Retinal pigment epithelial cell (primary cell): ENCODE data around the gene ID1.
"Not testable (repeated sequence)": the region's sequence is repeated elsewhere in the genome, so short reads cannot be mapped to it uniquely, and the experiment has no call there.

ENCODE experiments used
- DNase-seq: peaks from one replicate; pipeline ENCODE4 v3.0.0-alpha.2; 2010; ENCODE audit warnings: low read depth
- H3K4me3 ChIP-seq: 2 replicates; pipeline ENCODE4 v1.5.1; 2011; ENCODE audit warnings: mild to moderate bottlenecking, low read length, control low read depth, moderate library complexity
- TF ChIP-seq, protein P1 (sequence below): conservative IDR thresholded peaks from 2 replicates; pipeline ENCODE4 v1.5.1; 2011; ENCODE audit warnings: low read depth, low read length, control low read depth, inconsistent platforms

The ID1 gene

DNA sequence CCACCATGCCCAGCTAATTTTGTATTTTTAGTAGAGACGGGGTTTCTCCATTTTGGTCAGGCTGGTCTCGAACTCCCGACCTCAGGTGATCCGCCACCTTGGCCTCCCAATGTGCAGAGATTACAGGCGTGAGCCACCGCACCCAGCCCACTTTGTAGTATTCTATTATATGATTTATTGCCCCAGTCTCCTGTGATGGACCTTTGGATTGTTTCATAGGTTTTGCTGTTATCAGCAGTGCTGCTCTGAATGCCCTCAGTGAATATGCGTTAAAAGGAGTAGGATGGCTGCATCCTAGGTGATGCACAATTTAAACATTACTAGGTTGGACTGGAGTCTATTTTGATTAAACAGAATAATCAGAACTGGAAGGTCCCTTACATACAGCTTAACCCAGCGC is 10.3 kb downstream of the ID1 start:
- TF ChIP-seq, protein P1, sequence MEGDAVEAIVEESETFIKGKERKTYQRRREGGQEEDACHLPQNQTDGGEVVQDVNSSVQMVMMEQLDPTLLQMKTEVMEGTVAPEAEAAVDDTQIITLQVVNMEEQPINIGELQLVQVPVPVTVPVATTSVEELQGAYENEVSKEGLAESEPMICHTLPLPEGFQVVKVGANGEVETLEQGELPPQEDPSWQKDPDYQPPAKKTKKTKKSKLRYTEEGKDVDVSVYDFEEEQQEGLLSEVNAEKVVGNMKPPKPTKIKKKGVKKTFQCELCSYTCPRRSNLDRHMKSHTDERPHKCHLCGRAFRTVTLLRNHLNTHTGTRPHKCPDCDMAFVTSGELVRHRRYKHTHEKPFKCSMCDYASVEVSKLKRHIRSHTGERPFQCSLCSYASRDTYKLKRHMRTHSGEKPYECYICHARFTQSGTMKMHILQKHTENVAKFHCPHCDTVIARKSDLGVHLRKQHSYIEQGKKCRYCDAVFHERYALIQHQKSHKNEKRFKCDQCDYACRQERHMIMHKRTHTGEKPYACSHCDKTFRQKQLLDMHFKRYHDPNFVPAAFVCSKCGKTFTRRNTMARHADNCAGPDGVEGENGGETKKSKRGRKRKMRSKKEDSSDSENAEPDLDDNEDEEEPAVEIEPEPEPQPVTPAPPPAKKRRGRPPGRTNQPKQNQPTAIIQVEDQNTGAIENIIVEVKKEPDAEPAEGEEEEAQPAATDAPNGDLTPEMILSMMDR, result no peak
- DNase-seq, result no peak

DNA sequence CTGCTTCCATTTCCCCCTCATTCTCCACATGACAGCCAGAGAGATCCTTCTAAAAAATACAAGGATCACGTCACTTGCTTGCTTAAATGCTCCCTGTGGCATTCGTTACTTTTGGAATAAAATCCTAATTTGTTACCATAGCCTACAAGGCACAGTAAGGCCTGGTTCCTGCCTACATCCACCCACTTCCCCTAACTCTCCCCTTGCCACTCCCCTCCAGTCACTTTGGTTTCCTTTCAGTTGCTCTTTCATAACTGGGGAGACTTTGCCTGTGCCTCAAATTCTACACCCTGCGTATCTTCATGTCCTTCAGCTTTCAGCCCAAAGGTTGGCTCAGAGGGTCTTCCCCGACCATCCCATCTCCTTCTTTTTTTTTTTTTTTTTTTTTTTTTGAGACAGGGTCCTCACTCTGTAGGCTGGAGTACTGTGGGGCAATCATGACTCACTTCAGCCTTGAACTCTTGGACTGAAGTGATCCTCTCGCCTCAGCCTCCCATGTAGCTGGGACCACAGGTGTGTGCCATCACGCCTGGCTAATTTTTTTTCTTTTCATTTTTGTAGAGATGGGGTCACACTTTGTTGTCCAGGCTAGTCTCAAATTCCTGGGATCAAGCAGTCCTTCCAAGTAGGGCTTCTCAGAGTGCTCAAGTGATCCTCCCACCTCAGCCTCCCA is 12.5 kb downstream of the ID1 start:
- H3K4me3 ChIP-seq, result no peak overlapping the region
- no peak for DNase-seq
- TF ChIP-seq, protein P1, result no peak

More for the DNA sequence above, 10.3 kb downstream of the ID1 start:
- no peak overlapping the region for H3K4me3 ChIP-seq

DNA sequence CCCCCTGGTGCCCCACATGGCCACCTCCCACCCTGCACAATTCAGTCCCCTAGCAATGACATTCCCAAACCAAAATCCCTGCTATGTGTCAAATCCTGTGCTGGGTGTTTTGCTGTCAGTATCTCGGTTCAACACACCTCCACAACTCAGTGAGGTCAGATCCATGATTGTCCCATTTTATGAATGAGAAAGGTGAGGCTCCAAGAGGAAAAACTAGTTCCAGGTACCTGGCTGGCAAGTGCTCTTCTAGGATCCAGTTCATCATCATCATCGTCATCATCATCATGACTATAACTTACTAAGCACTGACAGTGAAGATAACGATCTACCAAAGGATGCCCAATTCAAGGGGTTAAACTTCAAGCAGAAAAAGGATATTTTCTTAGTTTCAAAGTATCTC is 15.2 kb downstream of the ID1 start:
- TF ChIP-seq, protein P1, result no peak

DNA sequence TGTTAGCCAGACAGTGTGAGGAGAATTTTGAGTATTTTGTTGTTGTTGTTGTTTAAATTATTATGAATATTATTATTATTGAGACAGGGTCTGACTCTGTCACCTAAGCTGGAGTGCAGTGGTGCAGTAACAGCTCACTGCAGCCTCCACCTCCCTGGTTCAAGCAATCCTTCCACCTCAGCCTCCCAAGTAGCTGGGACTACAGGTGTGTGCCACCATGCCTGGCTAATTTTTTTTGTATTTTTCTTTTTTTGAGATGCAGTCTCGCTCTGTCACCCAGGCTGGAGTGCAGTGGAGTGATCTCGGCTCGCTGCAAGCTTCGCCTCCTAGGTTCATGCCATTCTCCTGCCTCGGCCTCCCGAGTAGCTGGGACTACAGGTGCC is 18.0 kb downstream of the ID1 start:
- not testable (repeated sequence) for DNase-seq

More for the DNA sequence above, 15.2 kb downstream of the ID1 start:
- H3K4me3 ChIP-seq, result no peak overlapping the region
- DNase-seq, result no peak

DNA sequence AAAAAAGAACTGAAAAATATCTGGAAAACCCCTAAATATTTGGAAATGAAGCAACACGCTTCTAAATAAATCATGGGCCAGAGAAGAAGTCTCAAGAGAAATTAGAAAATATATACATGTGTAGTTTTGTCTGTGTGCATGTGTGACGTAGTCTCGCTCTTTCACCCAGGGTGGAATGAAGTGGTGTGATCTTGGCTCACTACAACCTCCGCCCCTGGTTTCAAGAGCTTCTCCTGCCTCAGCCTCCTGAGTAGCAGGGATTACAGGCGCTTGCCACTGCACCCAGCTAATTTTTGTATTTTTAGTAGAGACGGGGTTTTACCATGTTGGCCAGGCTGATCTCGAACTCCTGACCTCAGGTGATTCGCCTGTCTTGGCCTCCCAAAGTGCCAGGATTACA is 21.4 kb downstream of the ID1 start:
- DNase-seq, H3K4me3 ChIP-seq: not testable (repeated sequence)

More for the DNA sequence above, 18.0 kb downstream of the ID1 start:
- H3K4me3 ChIP-seq, result not testable (repeated sequence)

DNA sequence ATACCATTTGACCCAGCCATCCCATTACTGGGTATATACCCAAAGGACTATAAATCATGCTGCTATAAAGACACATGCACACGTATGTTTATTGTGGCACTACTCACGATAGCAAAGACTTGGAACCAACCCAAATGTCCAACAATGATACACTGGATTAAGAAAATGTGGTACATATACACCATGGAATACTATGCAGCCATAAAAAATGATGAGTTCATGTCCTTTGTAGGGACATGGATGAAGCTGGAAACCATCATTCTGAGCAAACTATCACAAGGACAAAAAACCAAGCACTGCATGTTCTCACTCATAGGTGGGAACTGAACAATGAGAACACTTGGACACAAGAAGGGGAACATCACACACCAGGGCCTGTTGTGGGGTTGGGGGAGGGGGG is 23.0 kb downstream of the ID1 start:
- not testable (repeated sequence) for DNase-seq

DNA sequence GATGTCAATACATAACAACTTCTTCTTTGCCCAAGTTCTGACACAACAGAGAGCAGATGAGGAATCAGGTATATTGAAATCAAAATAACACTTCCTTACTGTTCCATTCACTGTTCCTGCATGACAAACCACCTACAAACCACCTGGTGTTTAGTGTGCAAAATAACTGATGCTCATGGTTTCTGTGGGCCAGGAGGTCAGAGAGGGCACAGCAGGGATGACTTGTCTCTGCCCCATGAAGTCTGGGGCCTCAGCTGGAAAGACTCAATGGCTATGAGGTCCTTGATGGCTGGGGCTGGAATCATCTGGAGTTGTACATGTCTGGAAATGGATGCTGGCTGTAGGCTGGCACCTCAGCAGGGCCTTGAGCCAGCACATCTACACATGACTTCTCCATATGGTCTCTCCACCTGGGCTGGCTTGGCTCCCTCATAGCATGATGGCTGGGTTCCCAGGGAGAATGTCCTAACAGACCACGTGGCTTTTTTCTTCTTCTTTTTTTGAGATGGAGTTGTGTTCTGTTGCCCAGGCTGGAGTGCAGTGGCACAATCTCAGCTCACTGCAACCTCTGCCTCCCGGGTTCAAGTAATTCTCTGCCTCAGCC is 25.2 kb downstream of the ID1 start:
- DNase-seq, result no peak
- no peak overlapping the region for H3K4me3 ChIP-seq
- TF ChIP-seq, protein P1, result no peak

More for the DNA sequence above, 23.0 kb downstream of the ID1 start:
- not testable (repeated sequence) for H3K4me3 ChIP-seq

DNA sequence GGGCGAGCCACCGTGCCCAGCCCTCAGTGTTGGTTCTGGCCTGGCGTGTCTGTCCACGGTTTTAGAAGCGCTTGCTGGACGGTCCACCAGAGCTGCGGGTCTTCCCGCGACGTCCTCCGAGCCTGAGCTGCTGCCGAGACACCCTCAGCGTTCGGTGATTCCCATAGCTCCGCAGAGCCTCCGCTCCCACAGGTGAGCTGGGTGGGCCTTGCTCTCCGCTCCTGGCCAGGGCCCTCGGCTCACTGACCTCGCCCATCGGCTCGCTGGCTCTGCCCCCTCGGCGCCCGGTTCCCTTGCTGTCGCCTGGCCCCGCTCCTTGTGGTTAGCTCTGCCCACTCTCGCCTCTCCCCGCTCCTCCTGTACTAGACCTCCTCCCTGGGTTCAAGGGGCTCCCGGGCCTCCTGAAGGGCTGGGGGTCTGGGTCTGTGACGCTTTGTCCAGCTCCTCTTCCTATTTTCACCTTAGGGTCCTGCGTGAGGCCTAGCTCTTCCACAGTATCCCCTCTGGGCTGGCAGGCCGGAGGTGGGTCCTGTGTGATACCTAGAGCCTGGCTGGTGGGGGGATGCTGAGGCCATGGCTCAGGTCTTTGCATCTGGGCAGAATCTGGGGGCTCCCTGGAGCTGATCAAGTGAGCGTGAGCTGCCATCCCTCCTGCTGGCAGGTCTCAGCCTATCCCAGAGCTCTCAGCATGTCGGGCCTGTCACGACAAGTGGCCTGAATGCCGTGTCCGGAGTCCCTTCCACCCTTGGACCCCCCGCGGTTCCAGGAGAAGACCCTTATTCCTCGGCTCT is 27.7 kb downstream of the ID1 start:
- TF ChIP-seq, protein P1, result no peak
- no peak for DNase-seq
- H3K4me3 ChIP-seq, result no peak overlapping the region
